Endothelial cell (in vitro differentiated cells): Measurements from ENCODE around the gene PNP. TPM values are rescaled to one million over a fixed set of nuclear protein-coding genes. Genes with fewer than 3 reads are reported as not detected.

Experiments used
- DNase-seq: peaks from one replicate; pipeline ENCODE4 v3.0.0; 2021; ENCODE audit warnings: low spot score
- H3K27ac Mint-ChIP-seq: one replicate; pipeline ENCODE4 v1.8.0; 2021; ENCODE audit warnings: mixed read lengths, inconsistent platforms; ENCODE audit not compliant: unreplicated experiment
- H3K27me3 Mint-ChIP-seq: one replicate; pipeline ENCODE4 v1.8.0; 2021; ENCODE audit warnings: mild to moderate bottlenecking, moderate library complexity, mixed read lengths, inconsistent platforms; ENCODE audit not compliant: unreplicated experiment
- H3K36me3 Mint-ChIP-seq: one replicate; pipeline ENCODE4 v1.8.0; 2021; ENCODE audit warnings: mild to moderate bottlenecking, low read depth, mixed read lengths, inconsistent platforms; ENCODE audit not compliant: unreplicated experiment
- H3K4me1 Mint-ChIP-seq: one replicate; pipeline ENCODE4 v1.8.0; 2021; ENCODE audit warnings: mild to moderate bottlenecking, mixed read lengths, inconsistent platforms; ENCODE audit not compliant: unreplicated experiment
- H3K4me3 Mint-ChIP-seq: one replicate; pipeline ENCODE4 v1.8.0; 2021; ENCODE audit warnings: mild to moderate bottlenecking, mixed read lengths, inconsistent platforms; ENCODE audit not compliant: unreplicated experiment
- H3K9me3 Mint-ChIP-seq: one replicate; pipeline ENCODE4 v1.8.0; 2021; ENCODE audit warnings: mixed read lengths, inconsistent platforms; ENCODE audit not compliant: unreplicated experiment
- total RNA-seq: library from RNA; stranded (reverse); fragmentation: NEBNext Ultra II Directional; extraction: Animal tissue kit (Norgen Biotek cat#: 25700); gene quantifications from one replicate; pipeline ENCODE4 v1.2.1, GENCODE V29; 2021; ENCODE audit not compliant: unreplicated experiment
- TF ChIP-seq, protein P1 (sequence below): fragments of 200-600 bp; sonication (generic); IDR thresholded peaks from one replicate; pipeline ENCODE4 v1.5.0; 2021; ENCODE audit warnings: antibody characterized with exemption; ENCODE audit not compliant: unreplicated experiment

Gene PNP
- total RNA-seq, 1 donor from 2014 or later, result 322 TPM

DNA sequence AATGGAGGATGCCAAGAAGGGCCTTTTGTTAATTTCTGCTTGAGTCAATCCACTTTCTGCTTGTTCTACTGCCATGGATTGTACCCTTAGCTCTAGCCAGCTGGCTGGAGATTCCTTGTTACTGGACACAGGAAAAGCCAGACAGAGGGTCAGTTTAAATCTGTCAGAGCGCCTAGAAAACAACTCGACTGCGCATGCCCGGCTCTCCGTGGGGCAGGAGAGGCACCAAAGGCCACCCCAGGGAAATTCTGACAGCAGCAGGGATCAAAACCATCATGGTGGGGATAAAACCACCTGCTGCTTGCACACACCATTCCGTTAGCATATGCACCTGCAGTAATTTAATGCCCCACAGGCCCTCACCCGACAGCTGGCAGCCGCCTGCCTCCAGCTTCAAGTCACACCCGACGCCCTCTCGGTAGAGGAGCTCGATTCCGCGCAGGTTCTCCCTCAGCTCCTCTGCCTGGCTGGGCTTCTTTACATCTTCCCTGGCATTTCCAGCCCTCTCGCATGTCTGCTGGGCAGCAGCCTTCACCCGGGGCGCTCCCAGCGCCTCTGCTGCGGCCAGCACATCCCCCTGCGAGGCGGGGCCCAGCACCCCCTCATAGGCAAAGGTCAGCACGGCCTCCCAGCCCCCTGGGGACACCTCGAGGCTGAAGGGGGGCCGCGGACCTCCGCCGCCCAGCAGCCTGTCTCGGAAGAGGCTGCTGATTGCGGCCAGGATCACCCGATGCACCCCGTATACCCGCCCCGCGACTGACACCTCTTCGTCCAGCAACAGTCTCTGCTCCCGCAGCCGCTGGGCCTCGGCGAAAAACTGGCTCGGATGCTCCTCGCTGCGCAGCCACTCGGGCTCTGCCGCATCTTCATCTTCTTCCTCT, 34.3 kb upstream of the PNP start:
- TF ChIP-seq, protein P1, sequence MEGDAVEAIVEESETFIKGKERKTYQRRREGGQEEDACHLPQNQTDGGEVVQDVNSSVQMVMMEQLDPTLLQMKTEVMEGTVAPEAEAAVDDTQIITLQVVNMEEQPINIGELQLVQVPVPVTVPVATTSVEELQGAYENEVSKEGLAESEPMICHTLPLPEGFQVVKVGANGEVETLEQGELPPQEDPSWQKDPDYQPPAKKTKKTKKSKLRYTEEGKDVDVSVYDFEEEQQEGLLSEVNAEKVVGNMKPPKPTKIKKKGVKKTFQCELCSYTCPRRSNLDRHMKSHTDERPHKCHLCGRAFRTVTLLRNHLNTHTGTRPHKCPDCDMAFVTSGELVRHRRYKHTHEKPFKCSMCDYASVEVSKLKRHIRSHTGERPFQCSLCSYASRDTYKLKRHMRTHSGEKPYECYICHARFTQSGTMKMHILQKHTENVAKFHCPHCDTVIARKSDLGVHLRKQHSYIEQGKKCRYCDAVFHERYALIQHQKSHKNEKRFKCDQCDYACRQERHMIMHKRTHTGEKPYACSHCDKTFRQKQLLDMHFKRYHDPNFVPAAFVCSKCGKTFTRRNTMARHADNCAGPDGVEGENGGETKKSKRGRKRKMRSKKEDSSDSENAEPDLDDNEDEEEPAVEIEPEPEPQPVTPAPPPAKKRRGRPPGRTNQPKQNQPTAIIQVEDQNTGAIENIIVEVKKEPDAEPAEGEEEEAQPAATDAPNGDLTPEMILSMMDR, result no peak
- DNase-seq, result peak; percentile 7
- no peaks in the 10 kb centered on the region for H3K36me3 Mint-ChIP-seq
- no peaks in the 10 kb centered on the region for H3K9me3 Mint-ChIP-seq
- peaks cover 5% of the 10 kb centered on the region for H3K4me1 Mint-ChIP-seq
- H3K4me3 Mint-ChIP-seq, result no peak overlapping the region
- no peak overlapping the region for H3K27ac Mint-ChIP-seq
- peaks cover 5% of the 10 kb centered on the region for H3K27me3 Mint-ChIP-seq

DNA sequence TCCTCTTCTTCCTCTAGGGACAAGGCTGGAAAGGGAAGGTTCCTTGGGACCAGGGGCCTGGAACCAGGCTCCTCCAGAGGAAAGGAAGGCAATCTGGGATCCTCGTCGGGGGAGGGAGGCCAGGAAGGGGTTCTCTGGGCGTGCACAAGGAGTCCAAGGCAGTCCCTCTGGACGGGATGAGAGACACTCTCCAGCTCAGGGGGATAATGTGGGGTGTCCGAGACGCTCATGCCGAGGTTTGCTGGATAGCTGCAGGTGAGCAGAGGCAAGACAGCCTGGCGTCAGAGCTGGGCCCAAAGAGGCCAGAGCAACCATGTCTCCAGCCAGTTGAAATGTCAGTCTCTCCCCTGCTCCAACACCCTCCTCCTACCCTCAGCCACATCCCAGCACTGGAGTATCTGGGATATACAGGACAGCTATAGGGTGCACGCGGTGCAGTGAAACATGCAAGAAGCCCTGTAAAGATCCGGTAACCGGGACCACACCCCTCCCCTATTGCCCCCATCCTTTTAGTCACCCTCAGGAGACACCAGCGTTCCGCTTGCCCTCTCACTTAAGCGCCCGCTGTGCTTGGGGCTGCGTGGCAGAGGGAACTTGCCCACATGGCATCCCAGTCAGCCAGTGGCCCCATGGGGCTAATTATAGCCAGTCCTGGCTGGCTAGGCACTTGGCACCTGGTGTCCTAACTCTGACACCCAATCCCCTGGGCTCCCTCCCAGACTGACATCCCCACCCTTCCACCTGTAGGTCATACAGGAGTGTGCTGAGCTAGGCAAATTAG, 33.4 kb upstream of the PNP start, which contains the start of gene KLHL33:
TSS of gene KLHL33 (minus strand) at position 585 of the 781 bp plus-strand sequence. CDS start at position 230, 355 bp downstream.
- Mint-ChIP-seq H3K27ac (no peak within 1 kb of the TSS), H3K4me1 (peaks cover 5% of the 10 kb centered on the region), H3K27me3 (peaks cover 5% of the 10 kb centered on the region), H3K4me3 (no peak within 1 kb of the TSS), H3K36me3 (no peaks in the 10 kb centered on the region), H3K9me3 (no peaks in the 10 kb centered on the region)
- DNase-seq, result no peak
- TF ChIP-seq, protein P1, result no peak

GRCh38 chr14:20436363-20436755, 32.8 kb upstream of the PNP start:
- TF ChIP-seq, protein P1, result no peak
- Mint-ChIP-seq H3K27ac (no peak overlapping the region), H3K27me3 (peaks cover 5% of the 10 kb centered on the region), H3K4me1 (peaks cover 9% of the 10 kb centered on the region), H3K36me3 (no peaks in the 10 kb centered on the region), H3K9me3 (no peaks in the 10 kb centered on the region), H3K4me3 (no peak overlapping the region)
- no peak for DNase-seq

GRCh38 chr14:20438664-20439063, 30.5 kb upstream of the PNP start:
- Mint-ChIP-seq H3K4me3 (peak overlapping the region; percentile 9), H3K27me3 (peaks cover 6% of the 10 kb centered on the region), H3K9me3 (no peaks in the 10 kb centered on the region), H3K4me1 (peaks cover 17% of the 10 kb centered on the region), H3K36me3 (peaks cover 13% of the 10 kb centered on the region), H3K27ac (no peak overlapping the region)
- DNase-seq, result no peak
- TF ChIP-seq, protein P1, result no peak
